ENCODE measurements around the gene PODXL. TPM values are rescaled to one million over a fixed set of nuclear protein-coding genes. Genes with fewer than 3 reads are reported as not detected.
"Not testable (repeated sequence)": the region's sequence is repeated elsewhere in the genome, so short reads cannot be mapped to it uniquely, and the experiment has no call there.

PODXL gene
- total RNA-seq, 2 experiments from 2014 or later: 1.3 to 1.5 TPM

DNA sequence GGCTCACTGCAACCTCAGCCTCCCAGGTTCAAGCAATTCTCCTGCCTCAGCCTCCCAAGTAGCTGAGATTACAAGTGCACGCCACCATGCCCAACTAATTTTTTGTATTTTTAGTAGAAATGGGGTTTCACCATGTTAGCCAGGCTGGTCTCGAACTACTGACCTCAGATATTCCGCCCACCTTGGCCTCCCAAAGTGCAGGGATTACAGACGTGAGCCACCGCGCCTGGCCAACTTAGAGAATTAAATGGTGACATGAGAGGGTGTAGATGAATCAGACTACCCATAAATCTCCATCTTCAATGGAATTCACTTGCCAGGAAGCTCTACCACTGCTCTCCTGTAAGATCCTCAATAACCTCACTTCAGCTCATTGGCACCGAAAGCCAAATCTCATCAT is 41.0 kb downstream of the PODXL start:
- DNase-seq; H3K27me3 Mint-ChIP-seq (ENCODE audit: low read depth); POLR2A ChIA-PET; H3K27ac Mint-ChIP-seq; H3K36me3 Mint-ChIP-seq (ENCODE audit: low read depth); ATAC-seq; H3K9me3 Mint-ChIP-seq (ENCODE audit: insufficient read depth); H3K4me3 Mint-ChIP-seq: not testable (repeated sequence)
- peaks cover 19% of the 10 kb centered on the region for H3K4me1 Mint-ChIP-seq (ENCODE audit: low read depth)
- CTCF ChIA-PET: interaction anchor here (1.1 to 2.6 kb wide), 2 partner anchors 15 to 407 kb away, joined by 4 to 14 read pairs; no protein-coding TSS in a partner anchor

DNA sequence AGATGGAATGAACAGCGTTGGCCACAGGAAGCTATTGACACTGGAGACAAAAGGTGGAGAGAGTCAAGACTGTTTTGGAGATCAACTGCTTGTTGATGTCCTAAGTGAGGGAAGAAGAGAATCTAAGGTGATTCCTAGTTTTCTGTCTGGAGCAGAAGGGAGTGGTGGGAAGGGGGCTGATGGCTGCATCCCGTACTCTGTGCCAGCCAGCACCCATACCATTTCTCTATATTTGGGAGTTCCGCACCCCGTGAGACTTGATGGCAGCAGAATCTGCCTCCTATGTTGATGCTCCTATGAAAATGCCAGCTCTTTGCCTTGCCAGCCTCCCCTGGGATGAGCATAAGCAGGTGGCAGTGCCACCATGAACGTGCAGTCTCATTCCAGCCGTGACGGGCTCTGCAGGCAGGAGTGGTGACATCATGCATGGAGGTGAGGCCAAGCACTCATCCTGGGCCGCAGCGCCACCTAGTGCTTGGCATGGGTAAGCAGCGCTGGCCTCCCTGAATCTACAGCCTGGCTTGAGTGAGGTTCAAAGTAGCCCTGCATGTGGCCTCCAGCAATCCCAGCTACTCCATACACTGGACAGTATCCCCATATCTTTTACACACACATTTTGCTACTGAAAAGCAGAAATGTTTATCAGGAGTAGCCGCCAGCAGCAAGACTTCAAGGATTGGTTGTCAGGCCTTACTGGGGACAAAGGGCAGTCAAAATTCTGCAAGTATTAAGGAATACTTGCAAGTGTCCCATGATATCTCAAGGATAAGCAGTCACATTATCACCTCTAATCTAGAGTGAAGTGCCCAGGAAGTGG is 43.0 kb downstream of the PODXL start:
- H3K4me1 Mint-ChIP-seq (ENCODE audit: low read depth): peaks cover 23% of the 10 kb centered on the region
- ATAC-seq (peak; percentile 97), DNase-seq (peak; percentile 84)
- H3K36me3 Mint-ChIP-seq (ENCODE audit: low read depth): no peaks in the 10 kb centered on the region
- CTCF ChIA-PET: interaction anchor here (0.9 to 3.7 kb wide), 16 partner anchors 8 to 532 kb away, joined by 3 to 19 read pairs (median 4); no protein-coding TSS in a partner anchor
- peak overlapping the region; percentile 19 for H3K4me3 Mint-ChIP-seq
- H3K9me3 Mint-ChIP-seq (ENCODE audit: insufficient read depth): no peaks in the 10 kb centered on the region
- POLR2A ChIA-PET: interaction anchor here (0.6 kb wide), 1 partner anchor 276 kb away, joined by 3 read pairs; no protein-coding TSS in a partner anchor
- peaks cover 9% of the 10 kb centered on the region for H3K27me3 Mint-ChIP-seq (ENCODE audit: low read depth)
- H3K27ac Mint-ChIP-seq: peak overlapping the region; percentile 40

DNA sequence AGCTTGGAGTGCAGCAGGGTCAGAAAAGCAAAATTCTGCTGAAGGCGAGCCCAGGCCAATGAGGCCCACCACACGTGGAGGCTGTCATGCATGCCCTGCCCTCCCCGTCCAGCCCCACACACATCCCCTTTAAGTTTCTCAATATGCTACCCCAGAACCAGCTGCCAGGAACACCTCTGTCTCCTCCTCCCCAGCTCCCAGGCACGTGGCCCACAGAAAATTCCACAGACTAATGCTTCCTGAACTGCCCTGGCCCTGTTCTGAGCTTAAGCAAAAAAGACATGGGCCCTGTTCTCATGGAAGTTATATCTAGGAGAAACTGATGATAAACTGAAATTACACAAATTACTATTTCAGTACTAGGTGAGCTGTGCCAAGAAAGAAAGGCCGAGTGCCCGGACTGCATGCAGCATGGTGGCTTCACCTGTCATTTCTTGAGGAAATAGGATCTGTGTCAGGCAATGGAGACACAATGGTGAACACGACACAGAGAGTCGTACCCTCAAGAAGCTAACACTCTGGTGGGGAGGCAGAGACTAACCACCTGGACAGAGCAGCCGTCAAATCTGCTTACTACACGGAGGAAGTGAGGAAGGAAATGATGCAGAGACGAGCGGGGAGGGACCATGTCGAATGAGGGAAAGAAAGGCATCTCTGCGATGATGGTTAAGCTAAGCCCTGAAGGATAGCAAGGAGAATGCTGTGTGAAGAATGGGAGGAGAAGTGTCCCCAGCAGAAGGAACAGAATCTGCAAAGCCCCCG is 44.5 kb downstream of the PODXL start:
- ATAC-seq: no peak

DNA sequence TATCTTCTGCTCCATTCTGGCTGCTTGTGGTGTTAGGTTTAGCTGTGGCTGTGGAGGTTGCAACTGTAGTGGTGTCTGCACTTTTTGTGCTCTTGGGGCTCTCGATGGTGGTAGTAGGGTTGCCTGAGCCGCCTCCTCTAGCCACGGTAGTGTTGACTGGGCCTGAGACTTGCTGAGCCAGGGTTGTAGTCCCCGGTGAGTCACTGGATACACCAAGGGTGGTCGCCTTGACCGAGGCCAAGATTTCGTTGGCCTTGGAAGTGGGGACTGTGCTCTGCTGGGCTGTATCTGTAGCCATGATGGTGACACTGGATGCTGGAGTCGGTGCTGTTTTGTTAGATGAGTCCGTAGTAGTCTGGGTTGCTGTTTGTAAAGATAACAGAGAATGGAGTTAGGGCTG is 45.4 kb downstream of the PODXL start:
- peak overlapping the region; percentile 43 for H3K27ac Mint-ChIP-seq
- H3K4me3 Mint-ChIP-seq: no peak overlapping the region

More for the DNA sequence above, 44.5 kb downstream of the PODXL start:
- H3K27me3 Mint-ChIP-seq (ENCODE audit: low read depth): peaks cover 12% of the 10 kb centered on the region
- CTCF ChIA-PET: interaction anchor here (0.7 to 3.7 kb wide), 14 partner anchors 8 to 615 kb away, joined by 3 to 19 read pairs (median 4); no protein-coding TSS in a partner anchor
- no peaks in the 10 kb centered on the region for H3K9me3 Mint-ChIP-seq (ENCODE audit: insufficient read depth)
- H3K36me3 Mint-ChIP-seq (ENCODE audit: low read depth): no peaks in the 10 kb centered on the region
- POLR2A ChIA-PET: interaction anchor here (0.6 kb wide), 1 partner anchor 11 kb away, joined by 4 read pairs; no protein-coding TSS in a partner anchor
- H3K4me3 Mint-ChIP-seq: no peak overlapping the region
- no peak for DNase-seq
- no peak overlapping the region for H3K27ac Mint-ChIP-seq
- peaks cover 33% of the 10 kb centered on the region for H3K4me1 Mint-ChIP-seq (ENCODE audit: low read depth)

DNA sequence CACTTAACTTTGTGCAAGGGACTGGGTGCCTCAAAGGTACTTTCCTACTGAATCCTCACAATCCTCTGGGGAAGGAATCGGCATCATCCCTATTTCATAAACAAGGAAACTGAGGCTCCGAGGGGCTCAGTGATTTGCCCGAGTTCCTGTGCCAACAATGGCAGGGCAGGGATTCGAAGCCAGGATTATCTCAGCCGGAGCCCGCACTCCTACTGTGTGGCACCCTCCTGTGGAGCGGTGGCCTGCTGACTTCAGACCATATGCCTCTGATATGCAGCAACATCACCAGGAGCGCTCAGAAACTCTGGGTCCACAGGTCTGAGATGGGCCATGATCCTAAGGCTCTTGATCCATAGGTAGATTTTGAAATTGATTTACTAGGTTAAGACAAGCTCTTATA is 46.6 kb downstream of the PODXL start:
- H3K27me3 Mint-ChIP-seq (ENCODE audit: low read depth): peaks cover 9% of the 10 kb centered on the region
- H3K36me3 Mint-ChIP-seq (ENCODE audit: low read depth): no peaks in the 10 kb centered on the region
- no peak for ATAC-seq
- peaks cover 33% of the 10 kb centered on the region for H3K4me1 Mint-ChIP-seq (ENCODE audit: low read depth)
- POLR2A ChIA-PET: no interaction called here
- CTCF ChIA-PET: interaction anchor here (0.6 kb wide), 1 partner anchor 40 kb away, joined by 3 read pairs; no protein-coding TSS in a partner anchor
- DNase-seq: no peak
- no peak overlapping the region for H3K27ac Mint-ChIP-seq
- H3K4me3 Mint-ChIP-seq: no peak overlapping the region
- no peaks in the 10 kb centered on the region for H3K9me3 Mint-ChIP-seq (ENCODE audit: insufficient read depth)

More for the DNA sequence above, 45.4 kb downstream of the PODXL start:
- ATAC-seq: no peak
- POLR2A ChIA-PET: no interaction called here
- no peak for DNase-seq
- Mint-ChIP-seq H3K9me3 (ENCODE audit: insufficient read depth) (no peaks in the 10 kb centered on the region), H3K4me1 (ENCODE audit: low read depth) (peaks cover 33% of the 10 kb centered on the region), H3K36me3 (ENCODE audit: low read depth) (no peaks in the 10 kb centered on the region), H3K27me3 (ENCODE audit: low read depth) (peaks cover 12% of the 10 kb centered on the region)
- CTCF ChIA-PET: interaction anchor here (1.4 to 2.2 kb wide), 3 partner anchors 13 to 443 kb away, joined by 4 to 6 read pairs (median 4); no protein-coding TSS in a partner anchor

DNA sequence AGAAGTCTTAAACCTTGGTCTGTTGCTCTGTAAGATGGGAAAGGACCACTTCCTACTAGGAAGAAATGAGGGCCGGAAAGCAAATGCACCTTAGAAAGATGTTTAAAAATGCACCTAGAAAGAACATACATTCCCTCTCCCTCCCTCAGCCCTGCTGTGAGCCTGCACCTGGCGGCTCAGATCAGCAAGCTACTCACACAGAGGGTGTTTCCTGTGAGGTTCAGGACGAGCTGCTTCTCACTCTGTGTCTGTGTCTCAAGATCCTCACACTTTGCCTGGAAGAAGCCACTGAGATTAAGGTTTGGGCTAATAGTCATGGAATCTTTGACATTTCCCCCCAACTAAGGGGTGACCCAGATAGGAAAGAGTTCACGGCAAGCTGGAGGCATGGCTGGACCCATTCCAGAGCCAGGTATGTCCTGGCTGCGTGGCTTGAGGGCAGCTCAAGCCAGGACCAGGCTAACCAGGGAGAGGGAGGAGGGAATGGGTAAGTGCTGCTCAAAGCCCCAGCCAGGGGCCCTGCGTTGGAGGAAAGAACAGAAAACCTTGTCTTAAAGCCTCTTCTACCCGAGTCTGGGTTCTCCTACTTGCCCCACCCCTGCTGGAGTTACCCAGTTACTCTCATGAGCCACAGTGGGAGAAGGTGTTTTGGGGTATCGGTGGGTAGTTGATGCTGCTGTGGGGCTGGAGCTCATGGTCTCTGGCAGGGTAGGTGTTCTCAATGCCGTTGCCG is 47.5 kb downstream of the PODXL start:
- H3K36me3 Mint-ChIP-seq (ENCODE audit: low read depth): no peaks in the 10 kb centered on the region
- DNase-seq (no peak), ATAC-seq (no peak)
- H3K27me3 Mint-ChIP-seq (ENCODE audit: low read depth): peaks cover 9% of the 10 kb centered on the region
- ChIA-PET POLR2A (no interaction called here), CTCF (interaction anchor here (0.6 to 2.7 kb wide), 9 partner anchors 9 to 605 kb away, joined by 3 to 11 read pairs (median 4); no protein-coding TSS in a partner anchor)
- peaks cover 33% of the 10 kb centered on the region for H3K4me1 Mint-ChIP-seq (ENCODE audit: low read depth)
- H3K27ac Mint-ChIP-seq: no peak overlapping the region
- H3K4me3 Mint-ChIP-seq: no peak overlapping the region
- H3K9me3 Mint-ChIP-seq (ENCODE audit: insufficient read depth): no peaks in the 10 kb centered on the region

DNA sequence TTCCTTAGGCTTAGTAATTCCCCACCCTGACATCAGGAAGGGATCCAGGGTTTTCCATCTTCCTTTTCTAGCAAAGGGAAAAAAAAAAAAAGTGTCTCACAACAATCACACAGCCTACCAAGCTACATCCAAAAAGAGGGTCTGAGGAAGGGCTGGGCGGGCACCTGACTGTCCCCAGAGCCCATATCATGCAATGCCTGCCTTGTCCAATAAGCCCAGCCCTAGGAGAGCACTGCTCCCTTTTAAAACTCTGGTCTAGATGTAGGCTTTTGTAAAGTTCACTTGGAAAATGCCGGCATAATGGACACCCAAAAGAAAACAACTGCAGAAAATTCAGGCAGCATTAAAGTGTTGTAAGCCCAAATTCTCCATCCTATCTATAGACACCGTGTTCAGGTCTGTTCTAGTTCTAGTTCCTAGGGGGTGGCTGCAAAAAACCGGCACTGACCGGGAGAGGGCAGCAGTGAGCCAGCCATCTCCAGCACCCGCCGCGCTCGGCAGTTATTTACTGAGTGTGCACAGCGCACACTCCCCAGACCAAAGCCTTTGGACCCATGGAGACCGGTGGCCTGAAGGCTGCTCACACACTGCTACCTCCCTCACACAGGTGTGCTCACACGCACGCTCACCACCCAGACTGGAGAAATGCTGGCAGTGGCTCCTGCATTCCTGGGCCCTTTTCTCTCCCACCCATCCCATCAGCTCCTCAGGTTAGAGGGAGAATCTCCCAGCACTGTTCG is 48.7 kb downstream of the PODXL start:
- ATAC-seq: peak; percentile 82
- no peak overlapping the region for H3K27ac Mint-ChIP-seq
- H3K27me3 Mint-ChIP-seq (ENCODE audit: low read depth): peaks cover 7% of the 10 kb centered on the region
- peak; percentile 87 for DNase-seq
- ChIA-PET POLR2A (no interaction called here), CTCF (interaction anchor here (0.9 to 2.7 kb wide), 11 partner anchors 9 to 593 kb away, joined by 3 to 11 read pairs (median 4); no protein-coding TSS in a partner anchor)
- no peaks in the 10 kb centered on the region for H3K9me3 Mint-ChIP-seq (ENCODE audit: insufficient read depth)
- no peak overlapping the region for H3K4me3 Mint-ChIP-seq
- peaks cover 25% of the 10 kb centered on the region for H3K4me1 Mint-ChIP-seq (ENCODE audit: low read depth)
- H3K36me3 Mint-ChIP-seq (ENCODE audit: low read depth): no peaks in the 10 kb centered on the region

DNA sequence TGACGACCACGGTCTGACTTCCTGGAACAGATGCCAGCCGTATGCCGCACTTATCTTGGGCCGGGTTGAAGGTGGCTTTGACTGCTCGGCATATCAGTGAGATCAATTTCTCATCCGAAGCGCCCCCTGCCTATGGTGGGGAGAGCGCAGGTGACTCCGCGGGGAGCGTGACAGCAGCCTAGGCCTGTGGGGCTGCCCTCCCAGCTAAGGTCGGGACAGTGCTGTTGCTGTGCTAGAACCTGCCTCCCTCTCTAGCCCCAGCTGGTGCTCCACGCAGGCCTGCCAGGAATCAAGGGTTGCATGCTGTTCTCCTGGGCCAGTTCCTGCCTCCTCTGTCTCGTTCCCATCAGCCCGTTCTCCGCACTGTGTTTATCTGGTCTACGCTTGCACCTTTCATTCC is 49.8 kb downstream of the PODXL start:
- Mint-ChIP-seq H3K4me1 (ENCODE audit: low read depth) (peaks cover 28% of the 10 kb centered on the region), H3K36me3 (ENCODE audit: low read depth) (no peaks in the 10 kb centered on the region), H3K27me3 (ENCODE audit: low read depth) (peaks cover 7% of the 10 kb centered on the region), H3K9me3 (ENCODE audit: insufficient read depth) (no peaks in the 10 kb centered on the region), H3K27ac (no peak overlapping the region), H3K4me3 (no peak overlapping the region)
- ChIA-PET POLR2A (no interaction called here), CTCF (interaction anchor here (1.1 to 2.7 kb wide), 5 partner anchors 14 to 437 kb away, joined by 3 to 11 read pairs (median 6); no protein-coding TSS in a partner anchor)
- ATAC-seq (no peak), DNase-seq (no peak)

DNA sequence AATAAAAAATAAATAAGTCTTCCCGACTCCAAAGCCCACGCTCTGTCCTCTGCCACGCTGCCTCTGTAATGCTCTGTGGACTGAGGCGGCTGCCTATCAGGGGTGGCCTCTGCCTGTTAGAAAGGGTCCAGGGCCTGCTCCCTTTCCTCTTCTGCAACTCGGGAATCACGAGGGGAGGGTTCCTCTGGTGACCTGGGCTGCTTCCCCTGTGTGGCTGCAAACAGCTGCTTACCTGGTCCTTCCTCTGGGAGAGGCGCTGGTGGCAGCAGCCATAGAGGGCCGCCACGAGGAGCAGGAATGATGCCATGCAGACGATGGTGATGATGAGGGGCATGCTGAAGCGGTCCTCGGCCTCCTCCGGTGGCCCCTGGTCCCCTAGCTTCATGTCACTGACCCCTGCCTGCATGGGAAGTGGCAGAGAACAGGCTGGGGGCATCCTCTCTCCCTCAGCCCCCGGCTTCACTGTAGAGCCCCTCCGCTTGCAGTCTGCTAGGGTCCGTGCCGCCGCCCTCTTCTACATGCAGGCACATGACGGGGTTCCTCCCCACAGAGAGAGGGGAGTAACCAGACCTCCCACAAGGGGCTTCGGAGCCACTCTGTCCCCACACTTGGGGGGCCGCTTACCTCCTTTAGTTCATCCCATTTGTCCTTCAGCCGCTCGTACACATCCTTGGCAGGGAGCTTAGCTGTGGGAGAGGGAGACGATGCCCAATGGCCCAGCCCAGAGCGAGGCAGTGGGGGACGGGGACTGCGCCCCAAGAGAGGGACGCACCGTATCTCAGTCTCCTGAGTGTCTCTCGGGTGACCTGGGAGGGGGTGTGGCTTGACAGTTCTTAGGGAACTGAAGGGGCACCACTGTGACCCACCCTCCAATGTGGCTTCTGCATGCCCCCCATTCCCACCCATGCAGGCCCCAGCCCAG is 50.5 kb downstream of the PODXL start:
- Mint-ChIP-seq H3K36me3 (ENCODE audit: low read depth) (no peaks in the 10 kb centered on the region), H3K27me3 (ENCODE audit: low read depth) (peaks cover 7% of the 10 kb centered on the region), H3K27ac (no peak overlapping the region), H3K4me1 (ENCODE audit: low read depth) (peaks cover 34% of the 10 kb centered on the region), H3K9me3 (ENCODE audit: insufficient read depth) (no peaks in the 10 kb centered on the region), H3K4me3 (no peak overlapping the region)
- POLR2A ChIA-PET: no interaction called here
- CTCF ChIA-PET: interaction anchor here (1.5 kb wide), 1 partner anchor 13 kb away, joined by 4 read pairs; no protein-coding TSS in a partner anchor
- no peak for DNase-seq
- ATAC-seq: no peak

DNA sequence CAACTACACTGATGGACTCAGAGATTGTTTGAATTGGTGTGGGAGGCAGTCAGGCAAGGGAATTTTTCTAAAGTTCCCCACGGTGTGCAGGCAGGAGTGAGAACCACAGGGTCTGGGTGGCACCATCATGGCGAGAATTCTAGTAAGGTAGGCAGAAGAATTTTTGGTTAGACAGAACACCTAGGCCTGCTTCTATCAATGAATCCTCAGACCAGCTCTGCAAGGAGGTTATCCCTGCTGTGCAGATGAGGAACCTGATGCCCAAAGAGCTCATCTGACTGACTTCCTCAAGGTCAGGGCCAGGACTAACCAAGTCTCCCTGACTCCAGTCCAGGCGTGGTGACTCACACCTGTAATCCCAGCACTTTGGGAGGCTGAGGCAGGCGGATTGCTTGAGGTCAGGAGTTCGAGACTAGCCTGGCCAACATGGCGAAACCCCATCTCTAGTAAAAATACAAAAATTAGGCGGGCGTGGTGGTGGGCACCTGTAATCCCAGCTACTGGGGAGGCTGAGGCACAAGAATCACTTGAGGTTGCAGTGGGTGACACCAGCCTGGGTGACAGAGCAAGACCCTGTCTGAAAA is 51.3 kb downstream of the PODXL start:
- H3K27me3 Mint-ChIP-seq (ENCODE audit: low read depth); ATAC-seq; H3K36me3 Mint-ChIP-seq (ENCODE audit: low read depth); DNase-seq; H3K4me3 Mint-ChIP-seq; H3K9me3 Mint-ChIP-seq (ENCODE audit: insufficient read depth); POLR2A ChIA-PET; H3K27ac Mint-ChIP-seq: not testable (repeated sequence)
- CTCF ChIA-PET: interaction anchor here (1.2 to 1.8 kb wide), 3 partner anchors 9 to 396 kb away, joined by 3 to 7 read pairs (median 5); no protein-coding TSS in a partner anchor
- peaks cover 41% of the 10 kb centered on the region for H3K4me1 Mint-ChIP-seq (ENCODE audit: low read depth)
